Subcutaneous adipose tissue (tissue), 4 donors: ENCODE measurements around the gene TMPRSS4. TPM values are rescaled to one million over a fixed set of nuclear protein-coding genes. Genes with fewer than 3 reads are reported as not detected.

Source experiments
- total RNA-seq, 4 donors: library from RNA; depleted of rRNA; stranded (reverse); fragments of >200 nt; gene quantifications; one replicate each; pipeline ENCODE4 v1.1.0, GENCODE V29; 2016
- TF ChIP-seq, protein P1 (sequence below): fragments of 450-650 bp; IDR thresholded peaks from one replicate; pipeline ENCODE4 v1.5.1; 2016; ENCODE audit warnings: low read depth, mild to moderate bottlenecking, control low read depth, antibody characterized with exemption, moderate library complexity

TMPRSS4 gene
- total RNA-seq, 4 donors from 2014 or later = 1.1 TPM; not detected in 3

DNA sequence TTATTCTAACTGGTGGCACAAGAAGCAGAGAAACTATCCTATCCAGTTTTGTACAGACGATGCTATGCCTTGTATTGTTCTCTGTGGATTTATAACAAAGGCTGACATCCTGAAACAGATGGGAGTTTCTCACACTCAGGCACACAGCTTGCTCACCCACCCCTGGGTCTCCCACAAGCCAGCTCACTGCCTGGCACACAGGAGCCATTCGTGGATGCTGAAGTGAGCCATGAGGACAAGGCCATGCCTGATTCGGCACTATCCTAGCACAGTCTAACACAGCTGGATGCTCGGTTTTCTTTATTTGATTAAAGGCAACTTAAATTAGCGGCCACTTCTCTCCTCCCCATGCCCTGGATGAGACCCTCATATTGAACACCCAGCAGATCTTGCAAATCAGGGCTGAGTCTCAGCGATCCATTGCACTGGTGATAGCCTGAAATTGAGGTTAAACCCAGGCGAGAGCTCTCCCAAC is 25.7 kb upstream of the TMPRSS4 start:
- TF ChIP-seq, protein P1, sequence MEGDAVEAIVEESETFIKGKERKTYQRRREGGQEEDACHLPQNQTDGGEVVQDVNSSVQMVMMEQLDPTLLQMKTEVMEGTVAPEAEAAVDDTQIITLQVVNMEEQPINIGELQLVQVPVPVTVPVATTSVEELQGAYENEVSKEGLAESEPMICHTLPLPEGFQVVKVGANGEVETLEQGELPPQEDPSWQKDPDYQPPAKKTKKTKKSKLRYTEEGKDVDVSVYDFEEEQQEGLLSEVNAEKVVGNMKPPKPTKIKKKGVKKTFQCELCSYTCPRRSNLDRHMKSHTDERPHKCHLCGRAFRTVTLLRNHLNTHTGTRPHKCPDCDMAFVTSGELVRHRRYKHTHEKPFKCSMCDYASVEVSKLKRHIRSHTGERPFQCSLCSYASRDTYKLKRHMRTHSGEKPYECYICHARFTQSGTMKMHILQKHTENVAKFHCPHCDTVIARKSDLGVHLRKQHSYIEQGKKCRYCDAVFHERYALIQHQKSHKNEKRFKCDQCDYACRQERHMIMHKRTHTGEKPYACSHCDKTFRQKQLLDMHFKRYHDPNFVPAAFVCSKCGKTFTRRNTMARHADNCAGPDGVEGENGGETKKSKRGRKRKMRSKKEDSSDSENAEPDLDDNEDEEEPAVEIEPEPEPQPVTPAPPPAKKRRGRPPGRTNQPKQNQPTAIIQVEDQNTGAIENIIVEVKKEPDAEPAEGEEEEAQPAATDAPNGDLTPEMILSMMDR = no peak

DNA sequence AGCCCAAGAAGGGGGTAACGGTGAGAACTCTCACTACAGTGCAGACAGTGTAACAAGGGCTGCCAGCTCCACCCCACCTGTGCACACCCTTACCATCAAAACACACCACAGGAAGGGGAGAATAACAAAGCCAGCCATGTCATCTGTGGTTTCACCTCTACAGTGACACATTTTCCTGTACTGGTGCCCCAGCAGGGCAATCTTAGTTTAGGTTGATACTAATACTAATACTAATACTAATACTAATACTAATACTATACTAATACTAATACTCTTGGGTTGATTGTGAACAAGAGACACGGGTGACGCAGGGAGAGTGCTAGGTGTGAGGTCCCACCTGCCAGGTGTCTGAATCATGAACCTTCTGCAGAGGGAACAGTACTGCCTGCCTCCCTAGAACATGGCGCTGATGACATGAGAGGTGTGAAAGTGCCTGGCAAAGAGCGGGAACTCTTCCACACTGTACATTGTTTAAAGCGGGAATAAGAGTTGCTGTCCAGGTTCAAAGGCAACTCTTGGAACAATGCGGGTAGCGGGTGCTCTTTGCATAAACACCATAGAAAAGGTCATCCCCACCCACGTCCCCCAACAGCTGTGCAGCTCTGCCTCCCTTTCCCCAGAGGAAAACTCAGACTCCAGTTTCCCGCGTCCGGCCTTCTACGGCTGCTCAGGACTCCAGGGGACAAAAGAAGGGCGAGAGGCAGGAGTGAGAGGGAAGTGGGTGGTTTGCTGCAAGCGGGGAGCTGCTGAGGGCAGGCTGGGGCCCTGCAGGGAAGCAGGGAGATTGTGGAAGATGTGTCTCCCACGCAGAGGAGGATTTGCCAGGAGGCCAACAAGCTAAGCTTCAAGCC is 25.0 kb upstream of the TMPRSS4 start:
- TF ChIP-seq, protein P1 = no peak

DNA sequence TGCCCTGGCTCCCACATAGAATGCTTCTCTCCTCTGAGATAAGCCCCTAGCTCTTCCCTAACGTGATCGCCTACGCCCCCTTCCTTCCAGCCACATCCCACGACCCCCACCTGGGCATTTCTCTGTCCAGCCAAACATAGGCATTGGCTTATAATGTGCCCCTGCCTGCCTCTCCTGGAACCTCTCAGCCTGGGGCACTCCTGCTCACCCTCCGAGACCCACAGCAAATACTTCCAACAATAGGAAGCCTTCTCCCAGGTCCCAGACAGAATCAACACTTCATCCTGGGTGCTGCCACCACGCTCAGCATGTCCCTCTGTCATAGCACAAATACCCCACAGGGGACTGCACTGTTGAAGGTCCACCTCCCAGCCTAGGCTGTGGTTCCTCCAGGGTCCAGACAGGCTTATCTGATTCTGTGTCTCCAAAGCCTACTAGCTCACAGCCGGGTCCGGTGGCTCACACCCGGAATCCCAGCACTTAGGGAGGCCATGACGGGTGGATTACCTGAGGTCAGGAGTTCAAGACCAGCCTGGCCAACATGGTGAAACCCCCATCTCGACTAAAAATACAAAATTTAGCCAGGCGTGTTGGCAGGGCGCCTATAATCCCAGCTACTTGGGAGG is 24.2 kb upstream of the TMPRSS4 start:
- TF ChIP-seq, protein P1 = no peak

DNA sequence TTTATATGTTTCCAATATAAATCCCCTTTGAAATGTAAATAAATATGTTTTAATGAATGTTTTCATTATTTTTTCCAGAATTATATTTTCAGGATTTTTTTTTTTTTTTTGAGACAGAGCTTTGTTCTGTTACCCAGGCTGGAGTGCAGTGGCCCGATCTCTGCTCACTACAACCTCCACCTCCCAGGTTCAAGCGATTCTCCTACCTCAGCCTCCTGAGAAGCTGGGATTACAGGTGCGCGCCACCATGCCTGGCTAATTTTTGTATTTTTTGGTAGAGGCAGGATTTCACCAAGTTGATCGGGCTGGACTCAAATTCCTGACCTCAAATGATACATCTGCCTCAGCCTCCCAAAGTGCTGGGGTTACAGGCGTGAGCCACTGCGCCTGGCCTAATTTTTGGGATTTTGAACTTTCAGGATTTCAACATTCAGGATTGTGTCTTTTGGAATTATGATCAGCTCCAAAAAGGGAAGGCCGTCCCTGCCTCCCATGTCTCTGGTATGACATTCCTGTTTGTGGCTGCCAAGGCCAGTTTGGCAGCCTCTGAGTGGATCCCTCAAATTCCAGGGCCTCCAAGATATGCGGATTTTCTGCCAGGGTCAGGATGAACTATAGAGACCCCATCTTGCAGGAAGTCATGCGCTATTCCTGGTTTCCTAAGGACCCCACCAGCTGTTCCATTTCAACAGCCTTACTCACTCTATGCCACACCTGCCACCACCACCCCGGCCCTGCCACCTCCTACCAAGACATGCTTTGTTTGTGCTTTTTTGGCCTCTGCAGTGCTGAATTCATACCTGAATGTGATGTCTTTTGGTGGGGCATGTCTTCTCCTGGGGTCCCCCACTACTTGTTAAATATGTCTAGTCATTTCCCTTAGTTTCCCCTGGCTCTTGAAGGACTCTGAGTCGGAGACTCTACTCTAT is 21.9 kb upstream of the TMPRSS4 start:
- TF ChIP-seq, protein P1 = no peak

DNA sequence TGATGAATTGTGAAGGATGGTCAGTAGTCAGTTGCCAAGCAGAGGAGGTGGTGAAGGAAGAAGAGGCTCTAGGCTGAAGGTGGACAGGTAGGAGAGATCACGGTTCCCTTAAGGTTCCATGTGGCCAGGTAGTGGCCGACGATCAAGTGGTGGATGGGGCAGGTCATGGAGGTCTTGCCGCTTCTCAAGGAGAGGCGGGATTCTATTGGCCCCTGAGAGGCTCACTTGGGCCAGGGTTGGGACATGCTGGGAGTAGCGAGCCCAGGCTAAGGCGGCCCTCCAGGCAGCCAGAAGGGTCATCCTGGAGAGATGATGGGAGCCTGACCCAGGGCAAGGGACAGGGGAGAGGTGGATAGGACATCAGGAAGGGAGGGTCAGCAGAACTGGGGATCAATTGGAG is 20.9 kb upstream of the TMPRSS4 start:
- TF ChIP-seq, protein P1 = no peak

DNA sequence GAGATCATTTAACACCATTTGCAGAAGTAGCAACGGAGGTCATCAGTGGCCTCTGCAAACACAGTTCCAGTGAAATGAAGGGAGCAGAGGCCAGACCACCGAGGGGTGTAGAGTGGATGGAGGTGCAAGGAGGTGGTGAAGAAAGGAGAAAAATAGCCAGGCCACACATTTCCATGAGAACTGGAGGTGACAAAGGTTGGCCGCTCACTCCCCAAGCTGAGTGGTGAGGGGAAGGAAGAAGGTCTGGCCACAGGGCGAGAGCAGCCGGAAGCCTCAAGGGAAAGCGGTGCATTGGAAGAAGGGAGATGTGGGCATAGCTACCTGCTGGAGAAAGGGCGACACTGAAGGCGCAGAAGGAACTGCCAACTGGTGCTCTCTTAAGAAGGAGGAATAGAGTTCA is 20.1 kb upstream of the TMPRSS4 start:
- TF ChIP-seq, protein P1 = no peak
